Large intestine (tissue), 3 donors: ENCODE results near the gene GORAB. TPM values are rescaled to one million over a fixed set of nuclear protein-coding genes. Genes with fewer than 3 reads are reported as not detected.

Experiments used
- DNase-seq, 2 donors: peaks; one replicate each; pipeline versions ENCODE4 v3.0.0 to v3.0.0-alpha.2; 2013
- H3K27ac ChIP-seq: one replicate; pipeline ENCODE4 v1.5.1; 2013; ENCODE audit warnings: low read length
- H3K27me3 ChIP-seq: 2 replicates; pipeline ENCODE4 v1.6.1; 2013; ENCODE audit warnings: low read length; ENCODE audit not compliant: control insufficient read depth, insufficient read depth
- H3K36me3 ChIP-seq: 2 replicates; pipeline ENCODE4 v1.6.1; 2013; ENCODE audit warnings: low read length; ENCODE audit not compliant: control insufficient read depth, insufficient read depth
- H3K4me1 ChIP-seq: one replicate; pipeline ENCODE4 v1.6.1; 2013; ENCODE audit warnings: low read length; ENCODE audit not compliant: control insufficient read depth, insufficient read depth
- H3K4me3 ChIP-seq: one replicate; pipeline ENCODE4 v1.5.1; 2013; ENCODE audit warnings: low read length
- H3K9me3 ChIP-seq: one replicate; pipeline ENCODE4 v1.6.1; 2013; ENCODE audit warnings: mild to moderate bottlenecking, low read depth, low read length, moderate library complexity; ENCODE audit not compliant: control insufficient read depth
- WGBS: methylation state at CpG from one replicate; pipeline ENCODE4 v1.1.5; 2013; ENCODE audit warnings: low lambda C conversion rate; ENCODE audit not compliant: insufficient coverage; 5-methylcytosine and 5-hydroxymethylcytosine counted together
- polyA plus RNA-seq: library from polyadenylated mRNA; unstranded; fragments of 120-200 nt; gene quantifications from one replicate; pipeline ENCODE4 v1.2.1, GENCODE V29; 2013

GORAB gene
- polyA plus RNA-seq, 1 donor: 14.2 TPM

DNA sequence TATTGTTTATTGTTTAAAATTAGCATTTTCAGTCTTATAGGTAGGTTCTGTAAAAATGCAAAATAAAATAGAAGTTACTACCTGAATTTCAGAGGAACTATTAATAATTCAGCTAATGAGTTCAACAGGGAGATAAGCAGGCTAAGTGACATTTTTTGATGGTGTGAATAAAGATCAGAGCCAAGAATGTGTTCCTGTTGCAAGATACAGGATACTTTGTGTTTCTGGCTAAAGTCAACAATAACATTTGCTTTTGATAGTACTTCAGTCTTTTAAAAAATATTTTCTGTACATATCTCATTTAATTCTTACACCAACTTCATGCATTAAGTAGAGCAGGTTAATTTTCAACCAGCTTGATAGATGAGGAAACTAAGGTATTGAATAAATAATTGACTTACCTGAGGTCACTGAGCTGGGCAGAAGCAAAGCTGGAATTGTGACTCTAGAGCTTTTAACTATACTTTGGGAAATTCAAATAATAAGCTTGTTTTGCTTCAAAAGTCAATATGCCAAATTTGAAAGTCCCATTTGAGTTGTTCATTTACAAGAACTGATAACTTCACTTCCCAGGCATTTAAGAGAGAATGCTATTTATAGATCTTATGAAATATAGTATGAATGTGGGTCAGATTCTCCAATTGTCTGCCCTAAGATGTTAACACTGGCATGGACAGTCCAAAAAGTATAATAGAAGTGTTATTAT, 6.0 kb downstream of the GORAB start:
- Histone ChIP-seq H3K27me3 (no peaks in the 10 kb centered on the region), H3K4me1 (peaks cover 3% of the 10 kb centered on the region), H3K9me3 (no peaks in the 10 kb centered on the region), H3K36me3 (peaks cover 23% of the 10 kb centered on the region), H3K27ac (no peak overlapping the region), H3K4me3 (no peak overlapping the region)
- no peak for DNase-seq

DNA sequence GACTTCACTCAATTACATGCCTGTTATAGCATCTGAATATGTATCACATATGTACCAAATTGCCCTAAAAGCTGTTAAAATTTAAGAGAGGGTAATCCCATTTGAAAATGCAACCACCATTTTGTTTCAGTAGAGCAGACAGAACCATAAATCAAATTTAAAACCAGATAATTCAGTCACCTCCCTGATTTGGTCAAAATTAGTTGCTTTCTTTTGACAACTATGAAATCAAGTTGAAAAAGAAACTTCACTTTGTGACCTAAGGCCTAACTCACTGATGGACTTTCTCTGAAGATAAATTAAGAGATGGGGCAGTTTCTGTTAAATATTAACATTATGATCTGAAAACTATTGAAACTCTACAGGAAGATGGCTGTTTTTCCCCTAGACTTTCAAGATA, 6.7 kb downstream of the GORAB start:
- Histone ChIP-seq H3K36me3 (peaks cover 28% of the 10 kb centered on the region), H3K4me1 (no peaks in the 10 kb centered on the region), H3K27me3 (no peaks in the 10 kb centered on the region), H3K9me3 (no peaks in the 10 kb centered on the region), H3K4me3 (no peak overlapping the region), H3K27ac (no peak overlapping the region)
- DNase-seq: no peak

DNA sequence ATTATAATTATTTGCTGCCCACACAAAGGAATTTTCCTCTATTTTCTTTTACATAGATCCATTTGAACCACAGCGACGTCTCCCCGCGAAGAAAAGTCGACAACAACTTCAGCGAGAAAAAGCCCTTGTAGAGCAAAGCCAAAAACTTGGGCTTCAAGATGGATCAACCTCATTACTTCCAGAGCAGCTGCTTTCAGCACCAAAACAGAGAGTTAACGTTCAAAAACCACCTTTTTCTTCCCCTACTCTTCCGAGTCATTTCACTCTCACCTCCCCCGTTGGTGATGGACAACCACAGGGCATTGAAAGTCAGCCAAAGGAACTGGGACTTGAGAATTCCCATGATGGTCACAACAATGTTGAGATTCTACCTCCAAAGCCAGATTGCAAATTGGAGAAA, 7.2 kb downstream of the GORAB start:
- Histone ChIP-seq H3K4me1 (no peaks in the 10 kb centered on the region), H3K36me3 (peaks cover 29% of the 10 kb centered on the region)
- 83% methylated on average over 2 of the region's 9 CpGs for WGBS

DNA sequence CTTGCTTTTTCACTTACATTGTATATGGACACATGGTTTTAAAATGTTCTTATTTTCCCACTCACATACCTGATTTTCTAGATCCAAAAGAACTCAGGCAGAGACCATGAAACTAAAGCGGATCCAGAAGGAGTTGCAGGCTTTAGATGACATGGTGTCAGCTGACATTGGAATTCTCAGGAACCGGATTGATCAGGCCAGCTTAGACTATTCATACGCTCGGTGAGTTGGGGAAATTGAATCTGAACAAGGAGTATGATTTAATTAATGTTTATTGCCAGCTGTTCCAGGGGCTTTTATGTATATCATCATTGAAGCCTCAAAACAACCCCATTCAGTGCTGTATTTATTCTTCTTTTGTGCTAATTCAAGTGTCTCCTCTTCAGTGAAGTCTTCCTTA, 12.7 kb downstream of the GORAB start:
- Histone ChIP-seq H3K27ac (no peak overlapping the region), H3K4me3 (no peak overlapping the region), H3K4me1 (no peaks in the 10 kb centered on the region), H3K27me3 (no peaks in the 10 kb centered on the region), H3K9me3 (no peaks in the 10 kb centered on the region), H3K36me3 (peaks cover 49% of the 10 kb centered on the region)
- WGBS: no CpG with 5 or more reads among the region's 4 CpGs
- no peak for DNase-seq

More for the DNA sequence above, 7.2 kb downstream of the GORAB start:
- no peak overlapping the region for H3K27ac ChIP-seq
- no peaks in the 10 kb centered on the region for H3K9me3 ChIP-seq
- DNase-seq: no peak
- no peak overlapping the region for H3K4me3 ChIP-seq
- H3K27me3 ChIP-seq: no peaks in the 10 kb centered on the region

DNA sequence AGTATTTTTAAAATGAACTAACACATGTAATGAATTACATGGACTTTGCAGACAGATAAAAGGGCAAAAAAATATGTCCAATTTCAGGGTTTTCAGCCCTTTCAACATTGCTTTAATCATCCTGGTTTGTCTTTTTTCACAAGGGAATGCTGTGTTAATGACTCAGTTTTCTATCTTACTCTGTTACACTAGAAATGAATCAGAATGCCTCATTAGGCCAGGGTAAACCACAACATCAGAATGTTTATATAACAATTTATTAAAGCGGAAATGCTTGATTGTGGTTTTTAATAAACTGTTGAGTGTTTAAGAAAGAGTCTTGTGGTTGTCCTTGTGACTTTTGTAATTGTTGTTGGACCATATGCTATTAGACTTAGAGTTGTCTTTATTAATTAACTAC, 13.5 kb downstream of the GORAB start:
- H3K9me3 ChIP-seq: no peaks in the 10 kb centered on the region
- H3K27ac ChIP-seq: no peak overlapping the region
- H3K27me3 ChIP-seq: no peaks in the 10 kb centered on the region
- WGBS: 100% methylated on average over 1 of the region's 1 CpG
- no peak for DNase-seq
- H3K4me1 ChIP-seq: no peaks in the 10 kb centered on the region
- H3K4me3 ChIP-seq: no peak overlapping the region
- peaks cover 54% of the 10 kb centered on the region for H3K36me3 ChIP-seq

DNA sequence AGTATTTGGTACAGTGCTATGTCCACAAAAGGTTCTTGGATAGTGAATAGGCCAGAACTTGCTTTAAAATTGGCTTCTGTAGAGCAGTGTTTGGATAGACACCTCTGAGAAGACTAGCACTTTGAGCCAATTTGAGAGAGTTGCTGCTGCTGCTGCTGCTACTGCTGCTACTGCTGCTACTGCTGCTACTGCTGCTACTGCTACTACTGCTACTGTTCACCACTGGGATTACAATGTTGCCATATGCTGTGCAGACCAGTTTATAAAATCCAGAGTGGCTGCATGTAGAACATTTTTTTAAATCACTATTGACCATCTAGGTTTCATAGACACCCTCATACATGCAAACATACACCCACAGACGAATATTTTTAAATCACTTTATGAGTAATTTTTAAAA, 15.3 kb downstream of the GORAB start:
- Histone ChIP-seq H3K36me3 (peaks cover 60% of the 10 kb centered on the region), H3K4me1 (no peaks in the 10 kb centered on the region), H3K27ac (no peak overlapping the region), H3K4me3 (no peak overlapping the region), H3K9me3 (no peaks in the 10 kb centered on the region), H3K27me3 (no peaks in the 10 kb centered on the region)
- no peak for DNase-seq
- no CpG with 5 or more reads among the region's 1 CpG for WGBS

DNA sequence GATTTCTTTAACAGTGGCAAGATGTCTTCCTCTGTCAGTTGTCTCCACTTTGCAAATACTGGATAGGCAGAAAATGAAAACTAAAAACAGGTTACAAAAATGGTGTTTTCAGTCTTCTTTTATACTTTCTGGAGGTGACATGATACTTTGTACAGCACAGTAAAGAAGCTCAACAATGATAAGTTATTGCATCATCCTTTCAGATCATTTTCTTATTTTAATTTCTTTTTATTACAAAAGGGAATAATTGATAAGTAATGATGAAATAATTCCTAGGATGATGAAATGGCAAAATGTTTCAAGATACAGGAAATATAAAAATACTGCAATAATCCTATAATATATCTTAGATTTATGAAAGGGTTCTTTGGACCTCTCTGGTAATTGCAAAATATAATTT, 16.5 kb downstream of the GORAB start:
- Histone ChIP-seq H3K4me3 (no peak overlapping the region), H3K27ac (no peak overlapping the region), H3K36me3 (peaks cover 55% of the 10 kb centered on the region), H3K9me3 (no peaks in the 10 kb centered on the region), H3K27me3 (no peaks in the 10 kb centered on the region), H3K4me1 (no peaks in the 10 kb centered on the region)
- no peak for DNase-seq

DNA sequence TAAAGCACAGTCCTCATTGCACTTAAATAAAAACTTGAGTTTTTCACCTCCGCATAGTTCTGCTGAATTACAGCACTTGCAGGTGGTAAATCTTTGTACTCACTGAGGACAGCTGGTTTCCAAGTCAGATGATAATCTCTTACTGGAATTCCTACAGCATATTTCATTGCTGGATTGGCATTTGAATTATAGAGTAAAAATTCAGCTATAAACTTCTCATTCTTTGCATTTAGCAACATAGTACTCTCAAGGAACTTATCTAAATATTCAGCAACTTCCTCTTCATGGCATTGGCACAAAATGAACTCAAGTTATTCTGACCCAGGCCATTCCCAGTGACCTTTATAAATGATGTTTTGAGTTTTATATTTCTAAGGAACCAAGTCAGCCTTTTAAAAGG, 23.4 kb downstream of the GORAB start:
- H3K27me3 ChIP-seq: no peaks in the 10 kb centered on the region
- H3K4me3 ChIP-seq: no peak overlapping the region
- H3K27ac ChIP-seq: no peak overlapping the region
- H3K9me3 ChIP-seq: no peaks in the 10 kb centered on the region
- H3K36me3 ChIP-seq: peaks cover 25% of the 10 kb centered on the region
- no peaks in the 10 kb centered on the region for H3K4me1 ChIP-seq
- DNase-seq: no peak
- WGBS: no CpG with 5 or more reads among the region's 1 CpG

DNA sequence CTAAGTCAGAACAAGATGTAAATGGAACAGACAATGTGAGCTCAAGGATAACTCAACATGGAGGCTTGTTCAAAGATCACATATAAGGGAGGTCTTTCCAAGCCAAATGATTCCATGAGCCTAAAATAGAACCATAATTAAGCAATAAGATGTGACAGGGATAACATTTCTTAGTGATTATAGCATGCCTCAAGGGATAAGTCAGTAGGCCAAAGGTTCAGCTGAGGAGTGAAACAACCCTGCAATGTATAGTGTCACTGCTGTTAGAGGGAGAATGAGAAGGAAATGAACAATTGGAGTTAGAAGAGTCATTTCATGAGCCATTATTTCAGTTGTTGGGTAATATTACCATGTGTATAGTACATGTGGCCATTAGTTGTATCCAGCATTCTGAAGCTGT, 25.0 kb downstream of the GORAB start:
- Histone ChIP-seq H3K36me3 (peaks cover 10% of the 10 kb centered on the region), H3K27ac (peak overlapping the region; percentile 10), H3K9me3 (no peaks in the 10 kb centered on the region), H3K27me3 (no peaks in the 10 kb centered on the region), H3K4me1 (no peaks in the 10 kb centered on the region), H3K4me3 (no peak overlapping the region)
- DNase-seq: peak; percentile 26 to 43

DNA sequence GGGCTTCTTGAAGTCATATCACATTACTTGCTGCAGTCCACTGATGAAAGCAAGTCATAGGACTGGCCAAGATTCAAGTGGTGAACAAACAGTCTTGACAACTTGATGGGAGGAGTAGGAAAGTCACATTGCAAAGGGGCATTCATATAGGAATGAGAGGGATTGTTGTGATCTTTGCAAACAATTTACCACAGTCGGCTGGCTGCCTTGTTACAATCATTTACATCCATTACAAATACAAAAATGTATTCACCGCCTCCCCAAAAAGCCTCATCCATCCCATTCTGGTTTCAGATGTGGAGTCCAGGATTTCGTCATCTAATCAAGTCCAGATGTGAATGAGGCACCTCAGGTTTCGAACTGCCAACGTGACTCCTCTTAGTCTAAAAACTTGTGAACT, 26.8 kb downstream of the GORAB start:
- no peaks in the 10 kb centered on the region for H3K9me3 ChIP-seq
- H3K36me3 ChIP-seq: peaks cover 3% of the 10 kb centered on the region
- H3K27ac ChIP-seq: no peak overlapping the region
- no peak overlapping the region for H3K4me3 ChIP-seq
- WGBS: no CpG with 5 or more reads among the region's 5 CpGs
- no peak for DNase-seq
- no peaks in the 10 kb centered on the region for H3K4me1 ChIP-seq
- no peaks in the 10 kb centered on the region for H3K27me3 ChIP-seq

DNA sequence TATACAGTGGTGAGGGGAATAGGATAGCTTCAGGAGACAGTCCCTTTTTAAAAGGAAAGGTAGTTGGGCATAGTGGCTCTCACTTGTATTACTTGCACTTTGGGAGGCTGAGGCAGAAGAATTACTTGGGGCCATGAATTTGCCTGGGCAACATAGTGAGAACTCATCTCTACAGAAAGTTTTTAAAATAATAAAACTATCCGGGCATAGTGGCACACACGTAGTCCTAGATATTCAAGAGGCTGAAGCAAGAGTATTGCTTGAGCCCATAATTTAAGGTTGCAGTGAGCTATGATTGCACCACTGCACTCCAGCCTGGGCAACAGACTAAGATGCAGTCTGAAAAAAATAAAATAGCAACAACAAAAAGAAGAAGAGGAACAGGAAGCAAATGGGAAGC, 27.2 kb downstream of the GORAB start:
- H3K4me3 ChIP-seq: no peak overlapping the region
- H3K27ac ChIP-seq: no peak overlapping the region
- H3K27me3 ChIP-seq: no peaks in the 10 kb centered on the region
- whole genome bisulfite sequencing: no CpG with 5 or more reads among the region's 2 CpGs
- H3K4me1 ChIP-seq: no peaks in the 10 kb centered on the region
- H3K9me3 ChIP-seq: no peaks in the 10 kb centered on the region
- peaks cover 3% of the 10 kb centered on the region for H3K36me3 ChIP-seq
- no peak for DNase-seq
